Renal cortical epithelial cell (primary cell): ENCODE data around the gene TERT. TPM values are rescaled to one million over a fixed set of nuclear protein-coding genes. Genes with fewer than 3 reads are reported as not detected.
"Not testable (repeated sequence)": the region's sequence is repeated elsewhere in the genome, so short reads cannot be mapped to it uniquely, and the experiment has no call there.

Source experiments
- DNase-seq: peaks from one replicate; pipeline ENCODE4 v3.0.0-alpha.2; 2011; ENCODE audit warnings: low read depth
- total RNA-seq: library from RNA; depleted of rRNA; stranded (reverse); fragments of >200 nt; gene quantifications from 2 replicates; pipeline ENCODE4 v1.2.3, GENCODE V29; 2014

TERT gene
- total RNA-seq, 1 donor from 2014 or later, result not detected

DNA sequence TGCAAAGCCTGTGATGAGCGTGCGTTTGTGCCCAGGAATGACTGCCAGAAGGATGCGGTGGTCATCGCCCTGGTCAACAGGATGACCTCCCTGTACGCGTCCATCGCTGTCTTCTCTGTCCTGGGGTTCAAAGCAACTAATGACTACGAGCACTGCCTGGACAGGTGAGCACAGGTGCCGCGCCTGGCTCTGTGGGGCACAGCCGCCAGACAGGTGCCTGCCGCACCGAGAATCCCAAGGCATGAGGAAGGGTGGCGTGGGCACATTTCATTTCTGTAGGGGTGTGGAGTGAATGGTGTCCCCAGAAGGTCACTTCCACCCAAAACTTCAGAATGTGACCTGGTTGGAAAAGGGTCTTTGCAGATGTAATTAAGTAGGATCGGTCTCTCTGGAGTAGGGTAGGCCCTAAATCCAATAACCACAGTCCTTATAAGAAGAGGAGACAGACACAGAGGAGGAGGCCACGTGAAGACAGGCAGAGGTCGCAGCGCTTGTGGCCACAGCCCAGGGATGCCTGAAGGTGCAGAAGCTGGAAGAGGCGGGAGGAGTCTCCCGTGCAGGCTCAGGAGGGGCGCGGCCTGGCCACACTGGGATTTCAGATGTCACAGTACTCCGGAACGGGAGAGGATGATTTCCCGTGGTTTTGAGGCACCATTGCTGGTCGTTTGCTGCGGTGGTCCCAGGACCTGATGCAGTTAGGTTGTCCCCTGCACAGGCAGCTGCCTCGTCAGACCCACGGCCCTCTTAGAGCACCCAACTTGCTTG, 54.2 kb downstream of the TERT start:
- no peak for DNase-seq

DNA sequence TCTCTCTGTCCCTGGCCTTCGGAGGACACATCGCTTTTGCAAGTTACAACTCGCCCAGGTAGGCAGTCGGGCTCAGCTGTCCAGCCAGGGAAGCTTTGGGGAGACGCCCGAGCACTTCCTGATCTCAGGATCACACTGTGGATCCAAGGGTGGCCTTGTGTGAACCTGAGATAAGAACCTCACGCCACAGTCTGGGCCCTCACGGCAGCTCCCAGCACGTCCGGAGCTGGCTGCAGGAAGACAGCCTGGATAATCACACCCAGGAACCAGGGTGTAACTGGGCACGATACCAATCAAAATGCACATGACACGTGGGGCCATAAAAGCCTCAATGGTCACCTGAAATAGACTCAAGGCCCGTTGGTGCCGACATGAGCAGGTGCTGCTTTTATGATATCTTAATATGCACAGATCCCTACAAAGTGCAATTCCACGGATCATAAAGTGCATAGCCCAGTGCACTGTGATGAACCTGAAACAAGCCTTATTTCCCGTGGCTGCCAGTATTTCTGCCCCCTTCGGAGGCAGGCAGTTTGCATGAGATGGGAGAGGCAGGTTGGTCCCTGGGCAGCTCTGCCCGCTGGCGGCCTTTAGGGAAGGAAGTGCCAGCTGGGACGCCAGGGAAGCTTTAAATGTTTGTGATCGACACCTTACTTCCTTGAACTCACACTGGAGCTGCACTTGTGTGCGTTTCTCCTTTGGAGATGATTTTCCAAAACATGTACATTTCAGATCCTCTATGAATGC, 55.2 kb downstream of the TERT start:
- DNase-seq, result no peak

- no peak for DNase-seq
Measured at GRCh38 chr5:1235838-1236237, 59.0 kb downstream of the TERT start.

- no peak for DNase-seq
Measured at GRCh38 chr5:1235379-1235778, 59.5 kb downstream of the TERT start.

GRCh38 chr5:1232780-1233179, 62.1 kb downstream of the TERT start:
- DNase-seq, result no peak

- DNase-seq, result no peak
Measured at GRCh38 chr5:1231354-1231905, 63.4 kb downstream of the TERT start.

DNA sequence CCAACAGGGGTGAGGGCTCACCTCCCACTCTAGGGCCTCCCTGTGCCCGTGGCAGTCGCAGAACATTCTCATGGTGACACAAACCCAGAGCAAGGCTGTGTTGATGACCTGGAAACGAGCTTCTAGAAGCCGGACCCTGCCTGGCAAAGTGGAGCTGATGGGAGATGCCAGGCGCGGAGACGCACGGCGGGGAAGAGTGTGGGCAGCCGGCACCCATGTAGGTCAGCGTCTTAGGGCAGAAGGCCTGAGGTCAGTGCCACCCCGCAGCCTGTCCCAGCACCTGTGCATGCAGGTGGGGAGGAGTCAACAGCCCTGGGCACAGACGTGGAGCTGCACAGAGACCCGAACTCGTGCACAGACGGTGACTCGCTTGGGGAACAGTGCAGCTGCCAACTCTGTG, 64.3 kb downstream of the TERT start:
- DNase-seq, result no peak

GRCh38 chr5:1229822-1230221, 65.0 kb downstream of the TERT start:
- DNase-seq, result no peak

GRCh38 chr5:1229023-1229422, 65.8 kb downstream of the TERT start:
- DNase-seq, result not testable (repeated sequence)

GRCh38 chr5:1228120-1228519, 66.7 kb downstream of the TERT start:
- no peak for DNase-seq

GRCh38 chr5:1227667-1228066, 67.2 kb downstream of the TERT start:
- DNase-seq, result no peak

- DNase-seq, result no peak
Measured at GRCh38 chr5:1226839-1227581, 67.9 kb downstream of the TERT start.

DNA sequence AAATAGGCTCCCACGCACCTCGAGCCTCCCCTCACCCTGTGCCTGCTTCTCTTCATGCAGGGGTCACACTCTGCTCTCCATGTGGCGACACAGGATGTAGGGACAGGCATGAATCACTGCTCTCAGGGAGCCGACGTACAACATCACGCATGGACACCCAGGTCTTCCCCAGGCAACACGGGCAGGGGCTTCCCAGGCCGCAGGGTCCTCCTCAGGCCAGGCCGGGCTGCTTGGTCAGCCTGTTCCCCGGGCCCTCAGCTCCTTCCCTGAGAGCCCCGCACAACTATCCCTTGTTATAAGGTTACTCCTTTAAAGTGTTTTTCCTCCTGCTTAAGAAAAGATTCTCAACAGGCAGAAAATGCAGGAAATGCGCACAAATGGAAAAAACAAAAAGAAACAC, 68.6 kb downstream of the TERT start:
- DNase-seq, result no peak

- DNase-seq, result no peak
Measured at GRCh38 chr5:1225081-1225480, 69.8 kb downstream of the TERT start, which contains the start of gene SLC6A18. Gene SLC6A18 (plus strand): TSS chr5:1225381. CDS start chr5:1225478, 97 bp downstream.

DNA sequence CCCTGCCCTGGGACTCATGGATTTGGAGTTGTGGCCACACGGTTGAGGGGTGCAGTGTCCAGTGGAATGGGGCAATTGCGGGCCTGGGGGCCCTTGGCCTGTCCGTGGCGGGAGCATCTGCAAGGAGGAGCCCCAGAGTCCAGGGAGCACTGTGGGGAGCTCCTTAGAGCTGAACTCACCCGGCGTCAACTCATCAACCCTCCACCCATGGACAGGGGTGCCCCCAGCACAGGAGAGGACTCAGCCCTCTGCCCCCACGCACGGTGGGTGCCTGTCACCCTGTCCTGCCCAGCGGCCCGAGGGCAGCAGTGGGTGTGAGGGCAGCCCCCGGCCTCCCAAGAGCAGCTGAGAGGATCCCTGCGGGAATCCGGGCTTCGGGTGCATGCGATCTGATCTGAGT, 70.2 kb downstream of the TERT start:
- no peak for DNase-seq

DNA sequence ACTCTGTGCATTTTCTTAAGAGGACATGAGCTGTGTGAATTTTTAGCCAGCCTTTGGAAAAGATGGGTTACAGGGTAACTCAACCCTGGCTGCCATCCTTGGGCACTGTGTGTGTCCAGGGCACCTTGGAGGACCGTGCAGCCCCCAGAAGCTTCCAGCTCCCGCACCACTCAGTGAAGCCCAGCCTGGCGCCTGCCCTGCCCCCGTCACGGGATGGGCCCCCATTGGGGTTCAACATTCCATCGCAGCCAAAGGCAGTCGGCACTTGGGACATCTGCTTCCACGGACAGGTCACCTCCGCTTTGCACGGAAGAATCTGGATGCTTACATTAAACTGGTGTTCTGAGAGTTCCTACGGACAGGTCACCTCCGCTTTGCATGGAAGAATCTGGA, 71.6 kb downstream of the TERT start:
- DNase-seq, result no peak

DNA sequence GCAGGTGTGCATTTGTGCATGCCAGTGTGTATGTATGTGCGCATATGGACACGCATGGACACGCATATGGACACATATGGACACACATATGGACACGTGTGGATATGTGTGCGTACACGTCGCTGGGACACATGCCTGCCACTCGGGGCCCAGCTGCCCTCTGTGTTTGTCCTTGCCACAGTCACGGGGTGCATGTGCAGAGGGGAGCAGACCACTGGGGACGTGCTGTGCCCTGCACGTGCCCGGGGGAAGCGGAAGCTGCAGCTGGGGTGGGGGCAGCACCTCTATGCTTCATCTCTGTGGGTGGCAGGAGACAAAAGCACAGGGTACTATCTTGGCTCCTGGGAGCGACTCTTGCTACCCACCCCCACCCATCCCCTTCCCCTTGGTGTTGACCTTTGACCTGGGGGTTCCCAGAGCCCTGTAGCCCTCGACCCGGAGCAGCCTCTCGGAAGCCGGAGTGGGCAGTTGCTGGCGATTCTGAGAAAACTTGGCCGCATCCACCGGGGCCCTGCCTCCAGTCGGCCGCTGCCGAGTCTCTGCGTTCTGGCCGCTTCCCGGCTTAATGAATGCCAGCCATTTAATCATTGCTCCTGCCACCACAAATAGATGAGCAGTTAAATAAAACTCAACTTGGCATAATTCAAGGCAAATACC, 72.1 kb downstream of the TERT start:
- DNase-seq, result peak; percentile 11

- no peak for DNase-seq
Measured at GRCh38 chr5:1222147-1222546, 72.7 kb downstream of the TERT start.

GRCh38 chr5:1221721-1222120, 73.1 kb downstream of the TERT start:
- no peak for DNase-seq

DNA sequence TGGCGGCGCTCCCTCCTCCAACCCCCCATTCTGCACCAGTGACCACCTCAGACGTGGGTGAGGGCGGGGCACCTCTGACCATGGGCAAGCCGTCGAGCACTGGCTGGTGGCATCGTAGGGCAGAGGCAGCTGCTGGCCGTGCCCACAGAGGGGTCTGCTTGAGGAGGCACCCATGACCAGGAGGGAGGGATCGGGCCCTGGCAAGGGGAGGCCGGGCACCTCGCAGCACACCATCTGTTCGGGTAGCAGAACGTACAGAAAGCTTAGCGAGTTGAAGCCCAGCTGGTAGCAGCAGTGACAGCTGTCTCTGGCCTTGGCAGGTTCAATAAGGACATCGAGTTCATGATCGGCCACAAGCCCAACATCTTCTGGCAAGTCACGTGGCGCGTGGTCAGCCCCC, 74.0 kb downstream of the TERT start:
- DNase-seq, result no peak

GRCh38 chr5:1220351-1220750, 74.5 kb downstream of the TERT start:
- no peak for DNase-seq

- no peak for DNase-seq
Measured at GRCh38 chr5:1219768-1220100, 75.1 kb downstream of the TERT start.
